ENCODE measurements around the gene RRP36. TPM values are rescaled to one million over a fixed set of nuclear protein-coding genes. Genes with fewer than 3 reads are reported as not detected.

Gene RRP36
- polyA plus RNA-seq, 1 of the 3 experiments (the other 2 are of a cell fraction) = 60.5 TPM

GRCh38 chr6:43009124-43009523 lies 12.3 kb upstream of the RRP36 start:
- DNase-seq = peak; percentile 69
- Histone ChIP-seq H4K20me1 (ENCODE audit: insufficient read depth) (no peaks in the 10 kb centered on the region), H3K4me2 (no peak overlapping the region), H3K27me3 (ENCODE audit: insufficient read depth) (no peaks in the 10 kb centered on the region), H3K27ac (ENCODE audit: low read depth in 2 of 2, low read length in 1 of 2) (no peak overlapping the region), H2AFZ (ENCODE audit: low read depth) (no peak overlapping the region), H3K36me3 (replicated peaks in 1 of 2; ENCODE audit: control insufficient read depth in 1 of 2, insufficient read depth in 2 of 2, low read length in 1 of 2) (peaks cover 34 to 54% of the 10 kb centered on the region in 2 experiments), H3F3A (replicated peaks; ENCODE audit: insufficient read depth) (peaks cover 16% of the 10 kb centered on the region), H3K9ac (no peak overlapping the region), H3K4me3 (ENCODE audit: low read depth in 2 of 2, low read length in 1 of 2) (no peak overlapping the region), H3K79me2 (ENCODE audit: insufficient read depth) (peaks cover 28% of the 10 kb centered on the region), H3K9me3 (no peaks in the 10 kb centered on the region), H3K9me2 (no peaks in the 10 kb centered on the region), H3K4me1 (ENCODE audit: control insufficient read depth in 1 of 2, insufficient read depth in 2 of 2, low read depth in 1 of 2, low read length in 1 of 2) (peaks cover 0 to 14% of the 10 kb centered on the region in 2 experiments; a peak in 2 of 4 replicates)
- 73% methylated on average over 4 of the region's 6 CpGs for WGBS (ENCODE audit: low lambda C conversion rate)
- ChIA-PET CTCF (interaction anchor here (0.8 to 3.3 kb wide), 8 partner anchors 9 to 134 kb away, joined by 3 to 26 read pairs (median 4); partner anchors contain the start of genes PEX6 and PPP2R5D), POLR2A (no interaction called here)
- peak; percentile 61 for TF ChIP-seq RAD21 (IDR thresholded peaks at IDR 0.05; ENCODE audit: low read length)
- peak; percentile 60; the same call in 1 of the 2 replicates for TF ChIP-seq SMC3 (IDR thresholded peaks at IDR 0.05; ENCODE audit: low read depth, low read length)
- TF ChIP-seq CTCF (IDR thresholded peaks at IDR 0.05) = peak; percentile 59
- TF ChIP-seq REST (IDR thresholded peaks at IDR 0.05; ENCODE audit: low read depth, low read length) = no peak

GRCh38 chr6:43011207-43011606 lies 10.2 kb upstream of the RRP36 start:
- POLR2A ChIA-PET = interaction anchor here (0.5 to 2.4 kb wide), 2 partner anchors 14 to 32 kb away, joined by 3 to 6 read pairs; partner anchors contain the start of gene PEX6
- H3K36me3 ChIP-seq (replicated peaks in 1 of 2; ENCODE audit: control insufficient read depth in 1 of 2, insufficient read depth in 2 of 2, low read length in 1 of 2) = peaks cover 22 to 49% of the 10 kb centered on the region in 2 experiments
- CTCF ChIA-PET = interaction anchor here (2.0 to 3.3 kb wide), 3 partner anchors 110 to 132 kb away, joined by 5 to 26 read pairs (median 9); no protein-coding TSS in a partner anchor

More at GRCh38 chr6:43011207-43011606, 10.2 kb upstream of the RRP36 start:
- 93% methylated on average over 4 of the region's 6 CpGs for WGBS (ENCODE audit: low lambda C conversion rate)
- H2AFZ ChIP-seq (ENCODE audit: low read depth) = no peak overlapping the region
- no peak for DNase-seq
- H3K9me2 ChIP-seq = no peaks in the 10 kb centered on the region
- H3K27me3 ChIP-seq (ENCODE audit: insufficient read depth) = no peaks in the 10 kb centered on the region
- peaks cover 49% of the 10 kb centered on the region for H3K79me2 ChIP-seq (ENCODE audit: insufficient read depth)
- H3K9ac ChIP-seq = no peak overlapping the region
- no peaks in the 10 kb centered on the region for H3K9me3 ChIP-seq
- H4K20me1 ChIP-seq (ENCODE audit: insufficient read depth) = peaks cover 4% of the 10 kb centered on the region; the same call in 1 of the 2 replicates
- no peak overlapping the region for H3K27ac ChIP-seq (ENCODE audit: low read depth in 2 of 2, low read length in 1 of 2)
- TF ChIP-seq REST (IDR thresholded peaks at IDR 0.05; ENCODE audit: low read depth, low read length) (no peak), RXRA (IDR thresholded peaks at IDR 0.05; ENCODE audit: borderline replicate concordance, low read depth) (no peak), USF2 (IDR thresholded peaks at IDR 0.05; ENCODE audit: borderline replicate concordance, low read depth, low read length) (no peak), MEF2A (IDR thresholded peaks at IDR 0.05; ENCODE audit: borderline replicate concordance, low read depth) (no peak), FOXM1 (IDR thresholded peaks at IDR 0.05; ENCODE audit: low read depth) (no peak)
- no peak overlapping the region for H3K4me3 ChIP-seq (ENCODE audit: low read depth in 2 of 2, low read length in 1 of 2)
- peaks cover 13% of the 10 kb centered on the region for H3F3A ChIP-seq (replicated peaks; ENCODE audit: insufficient read depth)
- H3K4me1 ChIP-seq (ENCODE audit: control insufficient read depth in 1 of 2, insufficient read depth in 2 of 2, low read depth in 1 of 2, low read length in 1 of 2) = peaks cover 0 to 22% of the 10 kb centered on the region in 2 experiments; a peak in 3 of 4 replicates
- no peak overlapping the region for H3K4me2 ChIP-seq

All from SK-N-SH (cell line).